ENCODE data around the gene HMGN4. TPM values are rescaled to one million over a fixed set of nuclear protein-coding genes. Genes with fewer than 3 reads are reported as not detected.
A peak's percentile ranks its signal among the peaks of the same experiment; 100 is the strongest.

HMGN4 gene
- total RNA-seq, 1 experiment from 2014 or later = 29.6 TPM

GRCh38 chr6:26569433-26569764, 31.2 kb downstream of the HMGN4 start:
- TF ChIP-seq, protein P1, sequence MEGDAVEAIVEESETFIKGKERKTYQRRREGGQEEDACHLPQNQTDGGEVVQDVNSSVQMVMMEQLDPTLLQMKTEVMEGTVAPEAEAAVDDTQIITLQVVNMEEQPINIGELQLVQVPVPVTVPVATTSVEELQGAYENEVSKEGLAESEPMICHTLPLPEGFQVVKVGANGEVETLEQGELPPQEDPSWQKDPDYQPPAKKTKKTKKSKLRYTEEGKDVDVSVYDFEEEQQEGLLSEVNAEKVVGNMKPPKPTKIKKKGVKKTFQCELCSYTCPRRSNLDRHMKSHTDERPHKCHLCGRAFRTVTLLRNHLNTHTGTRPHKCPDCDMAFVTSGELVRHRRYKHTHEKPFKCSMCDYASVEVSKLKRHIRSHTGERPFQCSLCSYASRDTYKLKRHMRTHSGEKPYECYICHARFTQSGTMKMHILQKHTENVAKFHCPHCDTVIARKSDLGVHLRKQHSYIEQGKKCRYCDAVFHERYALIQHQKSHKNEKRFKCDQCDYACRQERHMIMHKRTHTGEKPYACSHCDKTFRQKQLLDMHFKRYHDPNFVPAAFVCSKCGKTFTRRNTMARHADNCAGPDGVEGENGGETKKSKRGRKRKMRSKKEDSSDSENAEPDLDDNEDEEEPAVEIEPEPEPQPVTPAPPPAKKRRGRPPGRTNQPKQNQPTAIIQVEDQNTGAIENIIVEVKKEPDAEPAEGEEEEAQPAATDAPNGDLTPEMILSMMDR (IDR thresholded peaks at IDR 0.05; ENCODE audit: insufficient read depth in 1 of 2, low read depth in 1 of 2, low read length in 1 of 2, severe bottlenecking in 1 of 2, unreplicated experiment in 1 of 2) = no peak
- no TSS peak for BruUV-seq (replicated peaks)
- no peaks in the 10 kb centered on the region for H3K27me3 ChIP-seq (replicated peaks; ENCODE audit: control insufficient read depth, insufficient read depth, low read length)
- peaks cover 9% of the 10 kb centered on the region for H3K27me3 Mint-ChIP-seq (ENCODE audit: insufficient read depth, unreplicated experiment)
- peak overlapping the region; percentile 49 for H3K4me3 ChIP-seq (ENCODE audit: low read depth, low read length)
- H3K36me3 ChIP-seq (ENCODE audit: control insufficient read depth, insufficient read depth, low read length) = no peaks in the 10 kb centered on the region
- ChIA-PET CTCF (interaction anchor here (0.7 to 2.3 kb wide), 4 partner anchors 13 to 393 kb away, joined by 3 to 18 read pairs (median 8); no protein-coding TSS in a partner anchor), POLR2A (interaction anchor here (1.0 kb wide), 1 partner anchor 37 kb away, joined by 4 read pairs; no protein-coding TSS in a partner anchor)
- H3K4me3 Mint-ChIP-seq (ENCODE audit: unreplicated experiment) = peak overlapping the region; percentile 95
- no peaks in the 10 kb centered on the region for H3K9me3 ChIP-seq
- DNase-seq = no peak
- 0 out of 2 replicates have a peak, but pooled peaks cover 5% of the 10 kb centered on the region for H3K4me1 ChIP-seq
- H3K9me3 Mint-ChIP-seq (ENCODE audit: unreplicated experiment) = no peaks in the 10 kb centered on the region
- H3K4me1 Mint-ChIP-seq (ENCODE audit: low read depth, unreplicated experiment) = peaks cover 22% of the 10 kb centered on the region
- H3K27ac Mint-ChIP-seq (ENCODE audit: unreplicated experiment) = peak overlapping the region; percentile 95
- H3K36me3 Mint-ChIP-seq (ENCODE audit: insufficient read depth, unreplicated experiment) = peaks cover 34% of the 10 kb centered on the region
- intact Hi-C loops (cut with micrococcal nuclease; ENCODE audit: unreplicated experiment) = loop anchor here (2.0 to 5.0 kb wide), 2 partner anchors 47 to 227 kb away; no protein-coding TSS in a partner anchor

- peaks cover 22% of the 10 kb centered on the region for H3K4me1 Mint-ChIP-seq (ENCODE audit: low read depth, unreplicated experiment)
These were observed 32.1 kb downstream of the HMGN4 start for GRCh38 chr6:26570027-26570809.

More at GRCh38 chr6:26570027-26570809, 32.1 kb downstream of the HMGN4 start:
- TF ChIP-seq, protein P1 (IDR thresholded peaks at IDR 0.05; ENCODE audit: insufficient read depth in 1 of 2, low read depth in 1 of 2, low read length in 1 of 2, severe bottlenecking in 1 of 2, unreplicated experiment in 1 of 2) = no peak
- Mint-ChIP-seq H3K9me3 (ENCODE audit: unreplicated experiment) (no peaks in the 10 kb centered on the region), H3K36me3 (ENCODE audit: insufficient read depth, unreplicated experiment) (peaks cover 34% of the 10 kb centered on the region), H3K27ac (ENCODE audit: unreplicated experiment) (no peak overlapping the region), H3K27me3 (ENCODE audit: insufficient read depth, unreplicated experiment) (peaks cover 9% of the 10 kb centered on the region), H3K4me3 (ENCODE audit: unreplicated experiment) (no peak overlapping the region)
- DNase-seq = no peak
- Histone ChIP-seq H3K27me3 (replicated peaks; ENCODE audit: control insufficient read depth, insufficient read depth, low read length) (no peaks in the 10 kb centered on the region), H3K9me3 (no peaks in the 10 kb centered on the region), H3K4me3 (ENCODE audit: low read depth, low read length) (no peak overlapping the region), H3K4me1 (0 out of 2 replicates have a peak, but pooled peaks cover 5% of the 10 kb centered on the region), H3K36me3 (ENCODE audit: control insufficient read depth, insufficient read depth, low read length) (no peaks in the 10 kb centered on the region)
- no TSS peak for BruUV-seq (replicated peaks)
- intact Hi-C loops (cut with micrococcal nuclease; ENCODE audit: unreplicated experiment) = no loop called here
- ChIA-PET CTCF (interaction anchor here (1.2 to 2.3 kb wide), 3 partner anchors 13 to 229 kb away, joined by 3 to 18 read pairs (median 11); no protein-coding TSS in a partner anchor), POLR2A (no interaction called here)
